Measurements from ENCODE around the gene INSYN2A.

DNA sequence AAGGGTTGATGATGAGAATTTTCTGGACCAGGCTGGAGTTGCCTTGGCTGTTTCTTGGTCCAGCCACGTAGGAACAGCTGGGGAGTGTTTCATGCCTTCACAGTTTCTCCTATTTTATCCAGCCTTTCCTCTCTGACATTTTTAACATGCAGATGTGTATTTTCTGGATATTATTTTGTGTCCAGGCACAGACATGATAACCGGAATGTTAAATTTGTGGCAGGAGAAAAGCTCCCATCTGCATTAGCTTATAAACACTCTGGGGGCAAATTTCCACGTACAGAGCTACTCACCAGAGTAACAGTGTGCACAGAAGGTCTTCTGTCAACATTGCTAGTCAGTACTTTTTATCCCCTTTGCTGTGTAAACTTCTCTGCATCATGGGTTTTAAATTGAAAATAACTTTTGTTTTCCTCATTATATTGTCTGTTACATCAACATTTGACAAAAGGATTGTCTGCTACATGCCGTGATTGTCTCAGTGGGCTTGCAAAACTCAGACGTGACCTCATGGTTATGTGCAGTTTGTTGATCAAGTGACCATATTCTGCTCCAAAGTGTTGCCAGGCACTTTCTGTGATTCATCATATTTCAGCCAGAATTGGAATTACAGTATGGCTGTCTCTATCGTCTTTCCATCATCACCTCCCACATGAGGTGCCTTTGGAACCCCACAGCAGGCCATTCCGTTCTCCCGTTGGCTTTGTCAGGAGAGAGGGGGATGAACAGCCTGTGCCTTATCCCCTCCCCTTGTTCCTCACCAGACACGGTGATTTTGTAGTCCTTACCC is 41.4 kb downstream of the INSYN2A start:
- TF ChIP-seq, protein P1, sequence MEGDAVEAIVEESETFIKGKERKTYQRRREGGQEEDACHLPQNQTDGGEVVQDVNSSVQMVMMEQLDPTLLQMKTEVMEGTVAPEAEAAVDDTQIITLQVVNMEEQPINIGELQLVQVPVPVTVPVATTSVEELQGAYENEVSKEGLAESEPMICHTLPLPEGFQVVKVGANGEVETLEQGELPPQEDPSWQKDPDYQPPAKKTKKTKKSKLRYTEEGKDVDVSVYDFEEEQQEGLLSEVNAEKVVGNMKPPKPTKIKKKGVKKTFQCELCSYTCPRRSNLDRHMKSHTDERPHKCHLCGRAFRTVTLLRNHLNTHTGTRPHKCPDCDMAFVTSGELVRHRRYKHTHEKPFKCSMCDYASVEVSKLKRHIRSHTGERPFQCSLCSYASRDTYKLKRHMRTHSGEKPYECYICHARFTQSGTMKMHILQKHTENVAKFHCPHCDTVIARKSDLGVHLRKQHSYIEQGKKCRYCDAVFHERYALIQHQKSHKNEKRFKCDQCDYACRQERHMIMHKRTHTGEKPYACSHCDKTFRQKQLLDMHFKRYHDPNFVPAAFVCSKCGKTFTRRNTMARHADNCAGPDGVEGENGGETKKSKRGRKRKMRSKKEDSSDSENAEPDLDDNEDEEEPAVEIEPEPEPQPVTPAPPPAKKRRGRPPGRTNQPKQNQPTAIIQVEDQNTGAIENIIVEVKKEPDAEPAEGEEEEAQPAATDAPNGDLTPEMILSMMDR (IDR thresholded peaks at IDR 0.05; ENCODE audit: extremely low read depth in 1 of 2, insufficient read depth in 1 of 2, low read depth in 1 of 2, low read length in 2 of 2): no peak
- no peak for TF ChIP-seq POLR2A (IDR thresholded peaks at IDR 0.05; ENCODE audit: low read depth, low read length)
- TF ChIP-seq, protein P2, sequence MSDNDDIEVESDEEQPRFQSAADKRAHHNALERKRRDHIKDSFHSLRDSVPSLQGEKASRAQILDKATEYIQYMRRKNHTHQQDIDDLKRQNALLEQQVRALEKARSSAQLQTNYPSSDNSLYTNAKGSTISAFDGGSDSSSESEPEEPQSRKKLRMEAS (IDR thresholded peaks at IDR 0.05; ENCODE audit: insufficient read depth, insufficient read length): no peak
- no peak for TF ChIP-seq FOS (IDR thresholded peaks at IDR 0.05; ENCODE audit: borderline replicate concordance, insufficient read depth, low read length)
